NCI-H1092 treated with DMSO at 0.1 percent for 48 hours (cell line): ENCODE results near the gene PBXIP1.
A peak's percentile ranks its signal among the peaks of the same experiment; 100 is the strongest.
"Not testable (repeated sequence)": the region's sequence is repeated elsewhere in the genome, so short reads cannot be mapped to it uniquely, and the experiment has no call there.

Experiments used
- DNase-seq: peaks from one replicate; lab custom pipeline; 2025; lab: John Stamatoyannopoulos, UW

The PBXIP1 gene

DNA sequence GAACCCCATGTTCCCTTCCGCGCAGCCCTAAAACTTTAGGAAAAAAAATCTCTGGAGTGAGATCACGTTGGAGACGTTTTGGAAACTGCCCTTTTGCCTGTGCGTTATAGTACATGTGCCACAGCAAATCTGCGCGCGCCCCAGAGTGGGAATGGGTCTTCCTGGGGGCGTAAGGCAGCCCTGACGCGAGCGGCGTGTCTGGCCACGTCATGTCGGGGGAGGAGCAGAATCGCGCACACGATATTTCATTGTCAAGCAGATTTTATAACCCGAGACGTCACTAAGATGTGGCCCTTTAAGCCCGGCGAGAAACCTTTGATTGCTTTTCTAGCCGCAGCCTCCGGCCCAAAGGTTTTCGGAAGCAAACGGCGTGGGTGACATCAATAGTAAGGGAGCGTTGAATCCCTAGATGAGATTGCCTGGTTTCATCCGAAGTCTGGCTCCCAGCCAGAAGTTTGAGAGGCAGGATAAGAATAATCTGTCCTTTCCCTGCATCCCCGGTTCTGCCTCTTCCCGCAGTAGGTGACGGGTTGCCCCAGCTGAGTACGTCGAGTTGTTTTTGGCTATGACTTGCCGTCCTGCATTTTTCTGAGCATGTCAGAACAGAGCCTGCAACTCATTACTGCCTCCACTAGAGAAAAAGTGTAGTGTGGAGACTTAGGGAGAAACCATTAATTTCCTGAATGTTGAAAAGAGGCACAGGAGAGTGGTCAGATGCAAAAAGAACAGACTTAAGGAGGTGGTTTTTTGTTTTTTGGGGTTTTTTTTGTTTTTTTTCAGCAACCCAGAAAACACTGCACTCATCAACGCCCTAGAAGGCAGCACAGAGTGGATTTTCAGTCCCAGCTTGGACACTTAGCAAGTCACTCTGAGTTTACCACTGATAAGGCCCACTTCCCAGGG, 18.6 kb downstream of the PBXIP1 start:
- DNase-seq = peak; percentile 98

DNA sequence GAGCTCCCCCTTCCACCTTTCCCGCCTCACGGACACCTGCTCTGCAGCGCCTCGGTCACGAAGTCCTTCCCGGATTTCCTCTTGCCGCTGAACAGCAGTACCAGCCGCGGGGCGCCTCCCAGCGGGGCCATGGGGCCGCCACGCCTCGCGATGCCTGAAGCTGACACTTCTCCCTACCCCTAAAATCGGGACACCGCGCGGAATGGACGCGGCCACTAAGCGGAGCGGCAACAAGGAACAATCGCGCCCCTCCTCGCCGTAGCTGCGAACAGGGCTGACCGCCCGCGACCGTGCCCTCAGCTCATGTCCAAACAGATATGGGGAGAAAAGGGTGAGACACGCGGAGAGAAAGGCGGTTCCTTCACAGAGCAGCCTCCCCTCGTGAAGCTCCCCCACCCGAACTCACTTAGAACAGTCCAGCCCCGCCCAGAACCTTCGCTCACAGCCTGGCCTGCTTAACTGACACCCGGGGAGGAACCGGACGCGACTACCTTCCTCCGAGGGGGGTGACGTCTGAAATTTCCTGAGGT, 19.3 kb downstream of the PBXIP1 start, which contains the start of gene PMVK:
Gene PMVK, minus strand, starts transcription at position 165 of the 530 bp plus-strand sequence. Its CDS starts 34 bp downstream, at position 131.
- peak; percentile 98 for DNase-seq

DNA sequence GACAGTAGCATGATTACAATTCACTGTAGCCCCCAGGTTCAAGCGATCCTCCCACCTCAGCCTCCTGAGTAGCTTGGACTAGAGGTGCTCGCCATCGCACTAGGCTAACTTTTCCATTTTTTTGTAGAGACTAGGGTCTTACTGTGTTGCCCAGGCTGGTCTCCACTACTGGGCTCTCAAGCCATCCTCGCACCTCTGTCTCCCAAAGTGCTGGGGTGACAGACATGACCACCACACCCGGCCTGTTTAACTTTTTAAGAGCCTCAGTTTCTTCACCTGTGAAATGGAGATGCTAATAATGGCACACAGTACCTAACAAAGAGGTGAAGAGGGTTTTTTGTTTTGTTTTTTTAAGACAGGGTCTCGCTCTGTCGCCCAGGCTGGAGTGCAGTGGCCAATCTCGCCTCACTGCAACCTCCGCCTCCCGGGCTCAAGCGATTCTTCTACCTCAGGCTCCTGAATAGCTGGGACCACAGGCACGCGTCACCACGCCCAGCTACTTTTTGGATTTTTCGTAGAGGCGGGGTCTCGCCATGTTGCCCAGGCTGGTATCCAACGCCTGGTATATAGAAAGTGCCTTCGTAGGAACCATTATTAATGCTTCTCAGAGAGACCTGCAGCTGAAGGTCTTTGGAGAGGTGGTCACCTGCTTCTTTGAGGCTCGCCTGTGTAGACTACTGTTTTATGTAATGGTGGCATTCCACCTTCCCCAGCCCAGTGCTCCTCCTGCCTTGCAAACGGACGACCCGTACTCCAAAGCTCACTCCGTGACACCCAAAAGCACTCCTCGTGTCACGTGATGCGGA, 19.9 kb downstream of the PBXIP1 start:
- DNase-seq = no peak

DNA sequence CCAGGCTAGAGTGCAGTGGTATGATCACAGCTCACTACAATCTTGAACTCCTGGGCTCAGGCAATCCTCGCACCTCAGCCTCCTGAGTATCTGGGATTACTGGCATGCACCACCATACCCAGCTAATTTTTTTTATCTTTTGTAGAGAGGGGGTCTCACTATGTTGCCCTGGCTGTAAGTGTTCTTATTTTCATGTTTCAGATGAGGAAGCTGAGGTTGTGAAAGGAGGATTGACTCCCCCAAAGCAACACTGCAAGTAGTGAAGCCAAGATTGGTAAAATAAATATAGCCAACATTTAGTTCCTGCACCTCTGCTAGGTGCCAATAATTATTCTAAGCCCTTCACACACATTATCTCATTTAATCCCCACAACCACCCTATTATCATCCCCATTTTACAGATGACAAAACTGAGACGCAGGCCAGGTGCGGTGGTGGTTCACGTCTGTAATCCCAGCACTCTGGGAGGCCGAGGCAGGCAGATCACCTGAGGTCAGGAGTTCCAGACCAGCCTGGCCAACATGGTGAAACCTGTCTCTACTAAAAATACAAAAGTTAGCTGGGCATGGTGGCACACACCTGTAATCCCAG, 21.4 kb downstream of the PBXIP1 start:
- no peak for DNase-seq

DNA sequence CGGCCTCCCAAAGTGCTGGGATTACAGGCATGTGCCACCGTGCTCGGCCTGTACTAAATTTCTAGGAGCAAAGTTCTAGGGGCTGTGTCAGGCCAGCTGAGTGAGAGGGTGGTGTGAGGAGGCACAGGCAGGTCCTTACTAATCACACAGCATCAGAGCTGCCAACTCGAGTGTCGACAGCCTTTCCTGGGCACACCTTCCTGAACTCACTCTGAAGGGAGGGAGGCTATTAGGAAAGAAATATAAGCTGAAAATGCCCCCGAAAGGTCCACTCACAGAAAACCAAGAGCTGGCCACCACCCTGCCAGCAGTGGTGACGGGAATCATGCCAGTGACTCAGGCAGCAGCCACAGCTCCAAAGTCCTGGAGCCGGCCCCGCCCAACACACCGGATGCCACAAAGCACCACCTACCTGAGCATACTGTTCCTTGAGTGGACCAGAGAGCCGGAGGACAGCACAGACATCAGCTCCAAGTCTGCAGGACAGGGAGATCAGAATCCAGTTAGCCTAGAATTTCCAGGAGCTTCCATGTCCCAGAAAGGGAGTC, 23.9 kb downstream of the PBXIP1 start:
- DNase-seq = no peak

DNA sequence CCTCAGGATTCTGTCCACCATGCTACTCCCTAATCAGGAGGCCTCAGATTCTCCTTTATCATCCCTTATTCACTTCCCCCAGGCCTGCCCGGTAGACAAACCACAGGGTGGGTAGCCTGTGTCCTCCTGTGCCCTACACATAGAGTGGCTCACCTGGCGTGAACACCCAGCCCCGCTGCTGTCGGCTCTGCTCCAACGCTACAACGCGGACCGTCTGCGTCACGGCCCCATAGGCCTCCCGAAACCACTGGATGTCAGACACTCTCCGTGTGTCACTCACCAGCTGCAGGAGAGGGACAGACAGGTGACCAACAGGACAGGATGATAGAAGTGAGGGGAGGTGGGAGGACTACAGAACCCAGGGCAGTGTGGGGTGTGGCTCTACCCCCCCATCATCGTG, 29.7 kb downstream of the PBXIP1 start:
- no peak for DNase-seq

DNA sequence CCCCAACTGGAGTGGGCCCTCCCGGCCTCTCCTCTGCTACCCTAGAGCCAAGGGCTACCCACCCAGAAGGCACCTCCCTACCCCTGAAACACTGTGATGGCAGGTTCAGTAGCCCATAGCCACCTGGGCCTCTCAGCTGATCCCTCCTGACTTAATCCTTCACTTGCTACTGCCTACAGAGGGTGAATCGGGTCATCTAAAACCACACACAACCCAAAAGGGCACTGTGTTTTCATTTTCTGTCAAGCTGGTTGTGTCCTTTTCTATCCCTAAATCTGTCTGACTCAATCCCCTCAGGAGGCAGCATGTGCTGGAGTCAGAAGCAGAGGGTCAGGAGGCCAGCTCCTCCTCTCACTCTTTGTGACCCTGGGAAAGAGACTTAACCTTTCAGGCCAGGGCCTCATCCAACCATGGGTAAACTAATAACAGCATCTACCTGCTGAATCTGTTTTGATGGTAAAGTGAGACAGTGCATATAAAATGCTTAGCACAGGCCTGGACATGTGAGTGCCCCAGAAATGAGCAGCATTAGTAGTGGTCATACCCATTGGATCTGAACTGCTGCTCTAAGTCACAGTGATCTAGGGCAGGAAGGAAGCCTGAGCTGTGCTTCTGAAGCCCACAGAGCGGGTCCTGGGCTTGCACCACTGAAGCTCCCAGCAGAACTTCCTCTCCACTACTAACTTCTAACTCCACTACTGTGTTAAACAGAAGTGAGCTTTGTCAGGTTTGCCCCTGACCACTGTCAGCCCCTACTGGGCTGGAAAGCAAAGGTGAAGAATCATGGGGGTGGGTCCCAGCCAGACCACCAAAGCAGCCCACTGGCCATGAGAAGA, 30.3 kb downstream of the PBXIP1 start:
- no peak for DNase-seq

DNA sequence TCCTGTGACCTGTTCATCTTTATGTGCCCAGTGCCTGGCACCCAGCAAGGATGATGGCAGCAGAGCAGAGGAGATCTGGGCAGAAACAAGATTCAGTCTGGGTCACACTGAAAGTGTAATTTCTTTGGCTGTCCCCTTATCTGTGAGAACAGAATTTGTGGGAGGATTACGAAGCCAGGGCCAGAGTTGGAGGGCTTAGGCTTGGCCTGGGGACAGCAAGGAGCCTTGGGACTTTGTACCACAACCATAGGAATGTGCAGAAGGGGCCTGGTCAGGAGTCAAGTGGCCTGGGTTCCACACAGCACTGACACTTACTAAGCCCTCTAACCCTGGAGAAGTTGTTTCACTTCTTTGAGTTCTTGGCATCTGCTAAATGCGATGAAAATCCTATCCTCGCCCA, 32.2 kb downstream of the PBXIP1 start:
- no peak for DNase-seq

DNA sequence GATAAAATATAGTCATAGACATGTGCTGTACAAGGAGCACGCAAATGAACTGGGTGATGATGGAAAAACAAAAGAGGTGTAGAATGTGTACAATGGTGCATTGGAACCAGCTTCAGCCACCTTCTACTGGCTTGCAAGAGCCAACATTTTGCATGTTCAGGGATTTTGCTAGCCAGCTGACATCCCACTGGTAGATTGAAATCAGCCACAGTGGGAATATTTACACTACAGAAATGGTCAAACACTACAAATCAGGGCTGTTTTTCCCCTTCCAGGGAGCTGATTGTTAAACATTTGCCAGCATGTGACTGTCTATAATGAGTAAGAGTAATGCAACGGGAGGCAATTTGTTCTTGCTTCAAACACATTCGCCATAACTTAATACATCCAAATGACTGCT, 42.6 kb downstream of the PBXIP1 start:
- DNase-seq = no peak

DNA sequence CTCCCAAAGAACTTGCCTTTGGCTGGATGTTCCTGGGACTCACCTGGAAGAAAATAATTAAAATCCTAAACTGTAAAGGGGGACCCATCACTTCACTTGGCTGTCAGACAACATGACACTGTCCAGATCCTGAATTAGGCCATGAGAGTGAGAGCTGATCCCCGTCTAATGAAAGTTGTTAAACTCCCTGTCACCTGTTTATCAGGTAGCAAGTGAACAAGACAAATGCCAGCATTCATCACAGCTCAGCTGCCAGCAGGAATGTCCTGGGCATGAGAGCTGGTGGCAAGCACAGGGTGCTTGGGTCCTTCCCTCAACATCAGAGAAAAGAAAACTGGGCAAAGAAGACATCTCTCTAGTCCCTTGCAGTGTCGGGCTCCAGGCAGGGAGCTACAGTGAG, 43.1 kb downstream of the PBXIP1 start:
- no peak for DNase-seq

DNA sequence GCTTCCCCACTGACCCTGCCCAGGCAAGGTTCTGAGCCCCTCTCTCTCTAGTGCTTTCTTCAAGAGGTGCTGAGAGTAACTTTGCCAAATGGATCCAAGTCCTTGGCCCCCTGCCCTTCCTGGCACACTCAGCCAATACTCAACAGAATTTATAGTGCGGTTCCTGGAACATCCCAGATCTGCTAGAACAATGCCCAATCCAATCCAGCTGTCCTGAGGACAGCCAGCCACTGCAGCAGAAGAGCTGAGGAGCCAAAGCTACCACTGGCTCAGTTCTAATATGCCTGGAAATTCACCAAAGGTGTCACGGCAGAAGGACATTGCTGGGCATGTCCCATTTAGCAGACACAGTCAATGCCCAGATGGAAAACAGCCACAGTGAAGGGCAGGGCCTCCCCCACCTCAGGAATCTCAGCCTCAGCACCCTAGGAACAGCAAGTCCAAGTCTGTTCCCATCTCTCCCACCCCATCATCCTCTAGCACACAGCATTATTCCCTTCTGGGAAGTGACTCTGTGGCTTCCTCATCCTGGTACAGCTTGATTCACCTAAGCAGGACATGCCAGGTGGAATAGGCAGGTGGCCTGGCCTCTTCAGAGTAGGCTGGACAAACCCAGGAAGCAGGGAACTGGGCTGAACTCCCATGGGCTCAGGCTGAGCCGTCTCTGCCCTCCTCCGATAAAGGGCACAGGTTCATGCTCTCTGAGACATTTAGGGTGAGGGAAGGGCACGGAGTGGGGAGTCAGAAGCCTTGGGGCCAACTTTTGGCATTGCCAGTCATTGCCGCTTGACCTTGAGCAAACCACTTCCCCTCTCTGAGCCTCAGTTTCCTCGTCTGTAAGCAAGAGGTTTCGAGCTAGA, 44.0 kb downstream of the PBXIP1 start:
- no peak for DNase-seq

DNA sequence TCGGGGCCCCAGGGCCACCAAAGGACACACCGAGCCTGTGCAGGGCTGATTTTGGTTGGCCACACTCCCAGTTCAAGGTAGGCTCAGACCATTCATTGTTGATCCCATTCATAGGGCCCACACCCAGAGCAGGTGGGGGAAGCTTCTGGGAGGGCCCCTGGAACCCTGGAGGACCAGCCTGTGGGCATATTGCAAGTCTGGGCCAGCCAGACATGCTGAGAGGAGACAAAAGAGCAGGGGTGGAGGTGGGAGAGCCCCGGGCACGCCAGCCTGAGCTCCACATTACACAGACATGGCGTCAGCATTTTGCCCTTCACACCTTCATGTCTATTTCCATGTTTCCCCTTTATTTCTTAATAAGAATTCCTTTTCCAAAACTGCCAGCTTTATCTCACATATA, 45.0 kb downstream of the PBXIP1 start:
- no peak for DNase-seq

DNA sequence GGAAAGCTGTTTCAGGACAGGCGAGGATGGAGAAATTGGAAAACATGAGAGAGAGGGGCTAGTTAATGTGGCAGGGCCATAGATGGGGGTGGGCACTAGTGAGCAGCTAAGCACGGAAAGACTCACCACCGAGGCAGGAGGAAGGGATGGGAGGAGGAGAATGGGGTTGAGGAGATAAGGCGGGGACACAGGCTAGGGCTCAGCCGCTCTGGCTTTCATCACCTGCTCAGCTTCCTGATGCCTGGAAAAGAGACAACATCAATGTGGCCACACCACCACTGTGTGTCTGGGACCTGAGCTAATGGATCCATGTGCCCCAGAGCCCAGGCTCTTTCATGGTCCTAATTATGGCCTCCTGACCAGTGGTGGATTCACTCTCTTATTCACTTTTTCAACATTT, 47.0 kb downstream of the PBXIP1 start:
- no peak for DNase-seq

DNA sequence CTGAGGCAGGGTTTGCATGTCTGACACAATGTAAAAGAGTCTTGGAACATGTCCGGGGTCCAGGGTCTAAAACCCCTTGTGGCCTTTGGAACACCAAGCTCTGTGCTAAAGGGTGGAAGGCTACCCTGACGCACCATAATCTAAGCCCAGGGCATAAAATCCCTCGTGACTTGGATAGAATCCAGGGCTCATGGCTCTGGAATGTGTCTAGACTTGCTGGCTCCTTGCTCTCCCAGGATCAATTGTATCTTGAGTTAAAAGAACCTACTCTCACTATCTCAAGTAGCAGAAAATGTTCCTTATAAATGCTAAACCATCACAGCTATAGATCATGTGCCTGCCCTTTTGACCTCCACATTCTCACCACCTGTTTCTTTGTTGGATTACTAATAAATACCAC, 47.8 kb downstream of the PBXIP1 start:
- DNase-seq = not testable (repeated sequence)

DNA sequence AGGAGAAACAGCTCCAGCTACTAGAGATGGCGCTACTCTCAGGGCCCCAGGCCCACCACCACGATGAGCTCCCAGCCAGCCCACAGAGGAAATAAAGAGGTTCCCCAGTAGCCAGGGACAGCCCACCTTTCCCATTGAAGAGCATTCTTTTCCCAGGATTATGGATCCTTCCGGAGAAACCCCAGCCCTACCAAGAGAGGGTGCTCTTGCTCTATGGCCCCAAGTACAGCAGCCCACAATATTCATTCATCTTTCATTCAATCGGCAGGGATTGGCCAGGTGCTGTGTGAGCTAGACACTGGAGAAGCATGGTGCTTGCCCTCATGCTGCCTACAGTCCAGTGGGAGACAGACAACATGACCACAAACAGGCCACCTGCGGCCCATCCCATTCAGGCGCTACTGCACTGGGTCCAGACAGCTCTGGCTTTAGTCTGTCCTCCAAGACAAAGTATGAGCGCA, 49.2 kb downstream of the PBXIP1 start:
- DNase-seq = no peak

DNA sequence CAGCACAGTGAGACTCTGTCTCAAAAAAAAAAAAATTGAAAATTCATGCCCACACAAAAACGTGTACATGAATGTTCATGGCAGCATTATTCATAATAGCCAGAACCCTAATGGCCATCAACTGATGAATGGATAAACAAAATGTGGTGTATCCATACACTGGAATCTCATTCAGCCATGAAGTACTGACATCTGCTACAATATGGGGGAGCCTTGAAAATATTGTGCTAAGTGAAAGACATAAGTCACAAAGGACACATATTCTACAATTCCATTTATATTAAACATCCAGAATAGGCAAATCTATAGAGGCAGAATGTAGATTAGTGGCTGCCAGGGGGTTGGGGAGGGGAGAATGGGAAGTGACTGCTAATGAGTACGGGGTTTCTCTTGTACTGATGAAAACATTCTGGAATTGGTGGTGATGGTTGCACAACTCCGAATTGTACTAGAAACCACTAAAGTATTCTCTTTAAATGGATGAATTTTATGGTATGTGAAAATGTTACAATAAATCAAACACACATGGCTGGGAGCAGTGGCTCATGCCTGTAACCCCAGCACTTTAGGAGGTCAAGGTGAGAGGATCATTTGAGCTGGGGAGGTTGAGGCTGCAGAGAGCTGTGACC, 52.8 kb downstream of the PBXIP1 start:
- no peak for DNase-seq

DNA sequence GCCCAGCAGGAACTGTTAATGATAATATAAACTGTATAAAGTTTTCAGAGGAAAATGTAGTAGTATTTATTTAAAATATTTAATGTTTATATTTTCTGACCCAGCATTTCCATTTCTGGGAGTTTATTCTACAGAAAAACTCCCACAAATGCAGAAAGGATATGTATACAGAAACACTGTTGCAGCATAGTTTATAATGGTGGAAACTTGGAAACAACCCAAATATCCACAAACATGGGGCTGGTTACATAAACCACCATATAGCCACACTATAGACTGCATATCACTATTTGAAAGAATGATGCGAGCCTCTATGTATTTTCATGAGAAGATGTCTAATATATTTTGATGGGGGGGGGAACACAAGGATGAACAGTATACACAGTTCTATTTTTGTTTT, 54.3 kb downstream of the PBXIP1 start:
- no peak for DNase-seq

DNA sequence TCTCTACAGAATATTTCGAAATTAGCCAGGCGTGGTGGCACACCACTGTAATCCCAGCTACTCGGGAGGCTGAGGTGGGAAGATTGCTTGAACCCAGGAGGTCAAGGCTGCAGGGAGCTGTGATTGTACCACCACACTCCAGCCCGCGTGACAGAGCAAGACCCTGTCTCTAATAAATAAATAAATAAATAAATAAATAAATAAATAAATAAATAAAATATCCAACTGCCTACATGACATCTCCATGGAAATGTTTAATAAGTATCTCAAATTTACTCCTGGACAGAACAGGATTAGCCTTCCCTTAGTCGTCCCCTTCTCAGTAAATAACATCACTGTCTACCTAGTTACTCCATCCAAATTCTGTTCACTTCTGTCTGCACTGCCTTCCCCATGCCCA, 56.9 kb downstream of the PBXIP1 start:
- DNase-seq = no peak

DNA sequence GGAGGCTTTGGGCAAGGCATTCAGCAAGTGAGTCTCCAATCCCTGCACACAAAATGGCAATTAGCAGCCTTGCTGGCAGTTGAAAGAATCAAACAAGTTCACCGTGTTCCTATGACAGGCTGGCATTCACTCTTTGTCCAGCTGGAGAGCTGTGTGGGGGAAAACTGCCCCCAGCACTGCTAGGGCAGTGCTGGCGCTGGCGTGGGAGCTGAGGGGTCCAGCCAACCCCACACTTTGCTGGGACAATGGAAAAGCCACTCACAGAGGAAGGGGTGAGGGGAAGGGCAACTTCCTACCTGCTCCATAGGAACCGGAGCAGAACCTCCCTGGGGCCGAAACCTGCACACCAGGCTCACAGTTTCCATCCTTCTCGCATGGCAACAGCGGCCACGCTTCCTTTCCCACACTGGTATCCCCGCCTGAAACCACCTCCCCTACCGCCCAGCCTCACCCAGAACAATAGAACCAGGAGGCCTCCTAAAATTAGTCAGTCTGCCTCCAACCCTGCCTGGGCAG, 59.1 kb downstream of the PBXIP1 start:
- DNase-seq = no peak
